WERI-Rb-1 (cell line): ENCODE measurements around the gene CTNNA1.
A peak's percentile ranks its signal among the peaks of the same experiment; 100 is the strongest.

Source experiments
- DNase-seq: peaks from one replicate; pipeline ENCODE4 v3.0.0-alpha.2; 2020
- H3K27ac ChIP-seq: fragments of 250-450 bp; sonication (Bioruptor Pico); 2 replicates; pipeline ENCODE4 v1.5.1; 2020; ENCODE audit warnings: mild to moderate bottlenecking, moderate library complexity
- H3K27me3 ChIP-seq: fragments of 250-450 bp; sonication (Bioruptor Pico); 2 replicates; pipeline ENCODE4 v1.5.1; 2021; ENCODE audit warnings: mild to moderate bottlenecking, low read depth, moderate library complexity; ENCODE audit not compliant: insufficient read depth, severe bottlenecking
- H3K36me3 ChIP-seq: fragments of 250-450 bp; sonication (Bioruptor Pico); 2 replicates; pipeline ENCODE4 v1.5.1; 2020; ENCODE audit warnings: mild to moderate bottlenecking, moderate library complexity
- H3K4me3 ChIP-seq: 2 replicates; pipeline ENCODE4 v1.5.1; 2011; ENCODE audit warnings: low read depth, mild to moderate bottlenecking, control low read depth, low read length
- H3K9me3 ChIP-seq: fragments of 250-450 bp; sonication (Bioruptor Pico); 2 replicates; pipeline ENCODE4 v1.5.1; 2021; ENCODE audit warnings: mild to moderate bottlenecking, moderate library complexity; ENCODE audit not compliant: severe bottlenecking
- CTCF ChIP-seq: IDR thresholded peaks from 2 replicates; pipeline ENCODE4 v1.5.1; 2011; ENCODE audit warnings: low read depth, mild to moderate bottlenecking, control low read depth, inconsistent platforms, low read length

CTNNA1 gene

GRCh38 chr5:138937392-138938387 is 184.5 kb downstream of the CTNNA1 start:
- Histone ChIP-seq H3K27ac (no peak overlapping the region), H3K9me3 (no peaks in the 10 kb centered on the region), H3K4me3 (no peak overlapping the region), H3K27me3 (no peaks in the 10 kb centered on the region), H3K36me3 (peaks cover 29% of the 10 kb centered on the region)
- TF ChIP-seq CTCF: no peak
- no peak for DNase-seq

- Histone ChIP-seq H3K9me3 (no peaks in the 10 kb centered on the region), H3K27ac (no peak overlapping the region), H3K36me3 (peaks cover 21% of the 10 kb centered on the region), H3K27me3 (no peaks in the 10 kb centered on the region), H3K4me3 (no peak overlapping the region)
- DNase-seq: no peak
- no peak for TF ChIP-seq CTCF
These were observed 185.3 kb downstream of the CTNNA1 start for GRCh38 chr5:138938526-138938925.

- Histone ChIP-seq H3K27ac (peak overlapping the region; percentile 25), H3K27me3 (no peaks in the 10 kb centered on the region), H3K36me3 (peaks cover 10% of the 10 kb centered on the region), H3K9me3 (no peaks in the 10 kb centered on the region), H3K4me3 (no peak overlapping the region)
- no peak for TF ChIP-seq CTCF
- no peak for DNase-seq
These were observed 188.8 kb downstream of the CTNNA1 start for GRCh38 chr5:138942066-138942465.

- H3K4me3 ChIP-seq: no peak overlapping the region
- no peak for TF ChIP-seq CTCF
- DNase-seq: peak; percentile 76
- no peaks in the 10 kb centered on the region for H3K9me3 ChIP-seq
- peaks cover 18% of the 10 kb centered on the region for H3K36me3 ChIP-seq
- H3K27me3 ChIP-seq: no peaks in the 10 kb centered on the region
- H3K27ac ChIP-seq: peak overlapping the region; percentile 34
These were observed 189.6 kb downstream of the CTNNA1 start for GRCh38 chr5:138942861-138943260.

GRCh38 chr5:138943599-138944173 is 190.5 kb downstream of the CTNNA1 start:
- Histone ChIP-seq H3K4me3 (no peak overlapping the region), H3K27me3 (no peaks in the 10 kb centered on the region), H3K9me3 (no peaks in the 10 kb centered on the region), H3K27ac (peak overlapping the region; percentile 34), H3K36me3 (peaks cover 19% of the 10 kb centered on the region)
- TF ChIP-seq CTCF: no peak
- DNase-seq: no peak
